ENCODE data around the gene RIC3.

- no peak for TF ChIP-seq CTCF (IDR thresholded peaks at IDR 0.05)
- TF ChIP-seq POLR2A (IDR thresholded peaks at IDR 0.05), result no peak
- no peak for TF ChIP-seq EP300 (IDR thresholded peaks at IDR 0.05)
Observed at GRCh38 chr11:8194956-8195355, 26.1 kb upstream of the RIC3 start.

All from tibial nerve (tissue), 4 donors.